GM21528 (cell line): ENCODE results near the gene SIK2.
"Not testable (repeated sequence)": the region's sequence is repeated elsewhere in the genome, so short reads cannot be mapped to it uniquely, and the experiment has no call there.

Experiments used
- ATAC-seq: cut with Tn5 transposase; IDR thresholded peaks from one replicate; pipeline ENCODE4 v1.9.1; 2021; ENCODE audit warnings: mild to moderate bottlenecking, moderate library complexity; ENCODE audit not compliant: unreplicated experiment, low FRiP score

Gene SIK2

GRCh38 chr11:111741751-111742150 lies 139.5 kb downstream of the SIK2 start:
- ATAC-seq = no peak

GRCh38 chr11:111743700-111744099 lies 141.5 kb downstream of the SIK2 start:
- ATAC-seq = no peak

DNA sequence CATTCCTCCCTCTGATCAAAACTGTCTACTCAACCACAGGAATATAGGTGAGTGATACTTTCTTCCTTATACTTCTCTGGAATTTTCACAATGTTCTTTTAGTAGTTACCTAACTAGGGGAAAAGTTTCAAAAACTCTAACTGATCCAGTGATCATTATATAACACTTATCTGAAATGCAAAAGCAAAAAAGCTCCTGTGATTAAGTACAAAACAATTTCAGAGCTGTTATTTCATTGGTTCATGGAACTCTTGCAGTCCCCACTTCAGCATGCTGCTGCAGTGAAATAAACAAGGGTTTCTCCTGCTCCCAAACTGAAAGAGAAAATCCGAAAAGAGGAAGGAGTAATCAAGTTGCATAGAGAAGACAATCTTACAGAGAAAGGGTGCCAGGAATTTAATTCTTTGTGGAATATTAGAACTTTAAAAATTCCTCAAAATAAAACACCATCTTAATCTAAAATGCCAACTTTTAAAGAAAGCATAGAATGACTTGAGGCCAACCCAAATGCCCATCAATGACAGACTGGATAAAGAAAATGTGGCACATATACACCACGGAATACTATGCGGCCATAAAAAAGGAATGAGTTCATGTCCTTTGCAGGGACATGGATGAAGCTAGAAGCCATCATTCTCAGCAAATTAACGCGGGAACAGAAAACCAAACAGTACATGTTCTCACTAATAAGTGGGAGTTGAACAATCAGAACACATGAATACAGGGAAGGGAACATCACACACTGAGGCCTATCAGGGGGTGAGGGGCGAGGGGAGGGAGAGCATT lies 143.7 kb downstream of the SIK2 start:
- ATAC-seq = no peak

- ATAC-seq = no peak
These were observed 146.0 kb downstream of the SIK2 start for GRCh38 chr11:111748035-111748804.

- ATAC-seq = no peak
These were observed 147.4 kb downstream of the SIK2 start for GRCh38 chr11:111749646-111750045.

- no peak for ATAC-seq
These were observed 153.8 kb downstream of the SIK2 start for GRCh38 chr11:111756097-111756496.

DNA sequence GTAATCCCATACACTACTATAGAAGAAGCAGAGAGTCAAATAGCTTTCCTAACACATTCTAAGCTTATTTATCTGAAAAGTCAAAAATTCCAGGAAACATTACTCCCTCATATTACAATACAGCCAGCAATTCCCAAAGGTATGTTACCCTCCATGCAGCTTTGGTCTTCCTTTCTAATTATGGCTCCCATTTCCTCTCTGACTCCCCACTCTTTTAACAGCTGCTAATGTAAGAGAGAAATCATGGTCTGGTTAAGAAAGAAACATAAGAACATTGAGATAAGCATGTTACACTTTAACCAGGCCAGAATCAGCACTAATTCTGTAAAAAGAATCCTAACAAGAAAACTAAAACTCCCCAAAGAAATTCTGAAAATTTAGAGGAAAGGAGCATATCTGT lies 157.1 kb downstream of the SIK2 start:
- no peak for ATAC-seq

DNA sequence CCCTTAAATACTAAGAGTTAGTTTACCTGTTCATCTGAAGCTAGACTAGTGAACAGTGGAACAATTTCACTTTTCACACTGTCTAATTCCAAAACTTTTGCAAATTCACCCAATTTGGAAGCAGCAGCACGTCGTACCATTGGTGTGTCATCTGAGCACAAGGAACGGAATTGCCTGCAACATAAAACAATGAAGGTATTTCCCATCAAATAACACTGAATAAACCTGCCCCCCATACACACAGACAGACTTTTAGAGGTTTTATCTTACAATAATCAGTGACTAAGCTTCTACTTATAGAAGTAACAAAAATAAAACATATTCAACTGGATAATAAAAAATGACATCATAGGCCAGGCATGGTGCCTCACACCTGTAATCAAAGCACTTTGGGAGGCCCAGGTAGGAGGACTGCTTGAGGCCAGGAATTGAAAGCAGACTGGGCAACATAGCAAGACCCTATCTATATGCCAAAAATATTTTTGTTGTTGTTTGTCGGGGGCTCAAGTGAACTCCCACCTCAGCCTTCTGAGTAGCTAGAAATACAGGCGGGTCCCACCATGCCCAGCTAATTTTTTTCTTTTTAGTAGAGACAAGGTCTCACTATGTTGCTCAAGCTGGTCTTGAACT lies 157.6 kb downstream of the SIK2 start:
- ATAC-seq = no peak

DNA sequence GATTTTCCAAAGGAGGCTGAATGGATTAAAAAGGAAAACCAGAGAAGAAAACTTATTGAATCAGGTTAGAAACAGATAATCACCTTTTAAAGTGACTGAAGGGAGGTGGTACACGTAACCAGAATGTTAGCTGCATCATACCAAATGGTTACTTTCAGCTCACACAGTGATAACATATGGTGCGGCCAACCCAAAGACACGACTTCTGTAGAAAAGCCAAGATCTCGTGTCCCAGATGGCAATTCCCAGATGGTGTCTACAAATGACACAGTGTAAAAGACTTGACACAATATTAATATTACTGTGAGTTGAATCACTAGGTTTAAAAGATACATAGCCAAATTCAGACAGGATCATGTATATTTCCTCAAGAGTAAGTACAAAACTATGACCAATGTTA lies 158.8 kb downstream of the SIK2 start:
- ATAC-seq = no peak

DNA sequence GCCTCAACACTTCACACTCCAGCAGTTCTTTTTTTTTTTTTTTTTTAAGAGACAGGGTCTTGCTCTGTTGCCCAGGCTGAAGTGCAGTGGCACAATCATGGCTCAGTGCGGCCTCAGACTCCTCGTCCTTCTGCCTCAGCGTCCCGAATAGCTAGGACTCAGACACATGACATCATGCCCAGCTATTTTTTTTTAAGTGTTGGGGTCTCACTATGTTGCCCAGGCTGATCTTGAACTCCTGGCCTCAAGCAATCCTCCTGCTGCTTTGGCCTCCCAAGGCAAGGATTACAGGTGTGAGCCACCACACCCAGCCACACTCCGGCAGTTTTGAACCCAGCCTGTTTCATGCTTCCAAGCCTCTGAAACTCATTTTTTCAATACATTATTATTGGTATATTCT lies 160.3 kb downstream of the SIK2 start:
- no peak for ATAC-seq

GRCh38 chr11:111762981-111763643 lies 160.9 kb downstream of the SIK2 start:
- ATAC-seq = no peak

GRCh38 chr11:111764621-111765020 lies 162.4 kb downstream of the SIK2 start:
- ATAC-seq = no peak

GRCh38 chr11:111765320-111765983 lies 163.2 kb downstream of the SIK2 start:
- ATAC-seq = peak; percentile 40

DNA sequence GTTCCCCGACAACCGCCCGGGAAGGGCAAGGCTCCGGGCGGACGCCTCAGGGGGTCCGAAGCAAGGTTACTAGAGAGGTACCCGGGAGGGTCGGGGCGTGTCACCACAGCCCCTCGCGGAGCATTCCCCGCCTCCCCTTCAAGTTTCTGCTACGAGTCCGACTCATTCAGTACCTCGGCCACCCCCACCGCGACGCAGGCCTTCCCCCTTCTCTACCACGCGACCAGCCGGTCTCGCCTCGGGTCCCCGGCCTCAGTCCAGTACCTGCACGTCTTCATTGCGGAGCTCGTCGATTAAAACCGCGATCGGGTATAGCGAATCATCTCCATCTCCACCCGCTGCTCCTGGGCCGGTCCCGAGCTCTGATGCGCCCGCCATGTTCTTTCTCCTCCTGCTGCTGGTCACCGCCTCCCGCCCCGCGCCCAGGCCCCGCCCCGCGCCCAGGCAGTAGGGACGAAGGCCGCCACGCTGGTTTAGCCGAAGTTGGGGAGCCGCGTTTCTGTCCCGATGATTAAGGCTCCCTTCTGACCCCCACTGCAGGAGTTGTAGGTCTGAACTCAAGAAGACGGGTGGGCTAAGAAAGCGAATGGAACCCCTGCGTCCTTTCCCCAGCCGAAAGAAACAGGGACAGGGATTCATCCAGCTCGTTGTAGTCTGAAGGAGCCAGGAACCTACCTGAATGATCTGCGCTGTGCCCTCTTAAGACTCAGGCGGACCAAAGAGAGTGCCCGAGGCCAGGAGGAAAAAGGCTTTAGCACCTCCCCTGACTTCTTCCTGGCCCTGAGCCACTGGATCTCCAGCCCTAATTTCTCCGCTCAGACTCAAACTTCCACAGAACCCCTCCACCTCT lies 164.0 kb downstream of the SIK2 start, which contains the start of gene PPP2R1B:
Gene PPP2R1B, minus strand, starts transcription at position 406 of the 850 bp plus-strand sequence. Its CDS starts 28 bp downstream, at position 378.
- ATAC-seq = peak; percentile 93

GRCh38 chr11:111766834-111767142 lies 164.5 kb downstream of the SIK2 start:
- ATAC-seq = peak; percentile 12

- no peak for ATAC-seq
These were observed 168.4 kb downstream of the SIK2 start for GRCh38 chr11:111770581-111771134.

DNA sequence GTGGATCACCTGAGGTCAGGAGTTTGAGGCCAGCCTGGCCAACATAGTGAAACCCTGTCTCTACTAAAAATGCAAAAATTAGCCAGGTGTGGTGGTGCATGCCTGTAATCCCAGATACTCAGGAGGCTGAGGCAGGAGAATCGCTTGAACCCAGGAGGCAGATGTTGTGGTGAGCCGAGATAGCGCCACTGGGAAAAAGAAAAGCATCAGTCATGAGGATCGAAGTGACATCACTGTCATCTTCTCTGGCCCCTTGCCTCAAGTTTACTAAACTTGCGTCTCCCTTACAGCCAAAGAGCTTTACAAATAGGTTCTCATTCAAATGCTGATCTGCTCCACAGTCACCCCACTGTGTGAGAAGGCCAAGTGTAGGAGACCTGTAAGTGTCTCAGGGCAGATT lies 169.0 kb downstream of the SIK2 start:
- not testable (repeated sequence) for ATAC-seq

DNA sequence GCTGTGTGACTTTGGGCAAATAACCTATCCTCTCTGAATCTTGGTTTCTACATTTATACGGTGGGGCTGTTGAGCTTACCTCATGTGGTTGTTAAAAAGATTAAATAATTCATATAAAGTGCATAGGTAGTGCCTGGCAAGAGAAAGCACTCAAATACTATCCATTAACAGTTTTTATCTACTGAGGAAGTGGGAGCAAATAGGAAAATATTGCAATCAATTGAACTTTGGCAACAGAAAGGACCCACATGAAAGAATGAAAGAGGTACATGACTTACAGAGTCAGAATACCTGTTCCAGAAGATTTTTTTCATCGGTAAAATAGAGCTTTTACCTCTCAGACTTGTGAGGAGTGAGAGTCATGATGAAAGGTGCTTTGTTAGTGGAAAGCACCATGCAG lies 170.3 kb downstream of the SIK2 start:
- ATAC-seq = no peak
